ENCODE results near the gene CENPA.
A peak's percentile ranks its signal among the peaks of the same experiment; 100 is the strongest.
"Not testable (repeated sequence)": the region's sequence is repeated elsewhere in the genome, so short reads cannot be mapped to it uniquely, and the experiment has no call there.

Gene CENPA

GRCh38 chr2:26785431-26786206, at the start of gene CENPA:
TSS of gene CENPA (plus strand) at chr2:26786056. CDS start at chr2:26786197, 141 bp downstream.
- DNase-seq (ENCODE audit: low read depth in 4 of 4, low spot score in 1 of 4): peak; percentile 85 to 89 (median 88)

GRCh38 chr2:26737221-26737620, 48.6 kb upstream of the CENPA start:
- DNase-seq (ENCODE audit: low read depth in 4 of 4, low spot score in 1 of 4): no peak

DNA sequence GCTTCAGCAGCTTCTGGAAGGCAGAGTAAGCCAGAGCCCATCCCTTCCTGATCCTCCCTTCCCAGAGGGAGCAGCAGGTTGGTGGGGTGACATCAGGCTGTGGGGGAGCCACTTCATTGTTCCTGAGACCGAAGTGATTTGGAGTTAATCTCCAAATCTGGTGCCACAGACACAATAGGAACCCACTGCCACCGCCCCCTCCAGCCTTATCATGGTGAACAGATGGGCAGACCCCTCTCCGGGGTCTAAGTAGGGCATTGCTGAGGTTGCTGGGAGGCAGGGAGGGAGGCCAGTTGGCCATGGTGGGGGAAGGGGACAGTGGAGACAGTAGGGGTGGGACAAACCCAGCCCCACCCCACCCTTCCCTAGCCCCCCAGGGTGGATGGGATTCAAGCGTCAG, 47.4 kb upstream of the CENPA start:
- no peak for DNase-seq (ENCODE audit: low read depth in 4 of 4, low spot score in 1 of 4)

- no peak for DNase-seq (ENCODE audit: low read depth in 4 of 4, low spot score in 1 of 4)
These were observed 46.3 kb upstream of the CENPA start for GRCh38 chr2:26739514-26739913.

GRCh38 chr2:26740346-26740745, 45.5 kb upstream of the CENPA start:
- no peak for DNase-seq (ENCODE audit: low read depth in 4 of 4, low spot score in 1 of 4)

DNA sequence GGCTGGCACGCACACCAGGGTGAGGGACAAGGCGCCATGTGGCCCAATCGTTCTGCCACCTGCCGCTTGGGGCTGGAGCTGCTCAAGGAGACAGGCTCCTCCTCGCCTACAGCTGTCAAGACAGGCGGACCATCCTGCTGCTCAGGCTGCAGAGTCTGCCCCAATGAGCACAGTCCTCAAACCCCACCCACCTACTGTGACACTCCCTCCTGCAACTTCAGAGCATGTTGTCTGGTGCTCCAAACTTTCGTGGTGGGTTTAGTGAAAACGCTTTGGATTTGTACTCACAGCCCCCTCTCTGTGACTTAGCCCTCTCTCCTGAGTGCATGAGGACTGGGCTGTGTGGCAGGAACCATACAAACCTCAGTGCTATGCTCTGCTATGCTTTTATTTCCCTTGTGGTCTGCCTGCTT, 45.0 kb upstream of the CENPA start:
- DNase-seq (ENCODE audit: low read depth in 4 of 4, low spot score in 1 of 4): no peak

DNA sequence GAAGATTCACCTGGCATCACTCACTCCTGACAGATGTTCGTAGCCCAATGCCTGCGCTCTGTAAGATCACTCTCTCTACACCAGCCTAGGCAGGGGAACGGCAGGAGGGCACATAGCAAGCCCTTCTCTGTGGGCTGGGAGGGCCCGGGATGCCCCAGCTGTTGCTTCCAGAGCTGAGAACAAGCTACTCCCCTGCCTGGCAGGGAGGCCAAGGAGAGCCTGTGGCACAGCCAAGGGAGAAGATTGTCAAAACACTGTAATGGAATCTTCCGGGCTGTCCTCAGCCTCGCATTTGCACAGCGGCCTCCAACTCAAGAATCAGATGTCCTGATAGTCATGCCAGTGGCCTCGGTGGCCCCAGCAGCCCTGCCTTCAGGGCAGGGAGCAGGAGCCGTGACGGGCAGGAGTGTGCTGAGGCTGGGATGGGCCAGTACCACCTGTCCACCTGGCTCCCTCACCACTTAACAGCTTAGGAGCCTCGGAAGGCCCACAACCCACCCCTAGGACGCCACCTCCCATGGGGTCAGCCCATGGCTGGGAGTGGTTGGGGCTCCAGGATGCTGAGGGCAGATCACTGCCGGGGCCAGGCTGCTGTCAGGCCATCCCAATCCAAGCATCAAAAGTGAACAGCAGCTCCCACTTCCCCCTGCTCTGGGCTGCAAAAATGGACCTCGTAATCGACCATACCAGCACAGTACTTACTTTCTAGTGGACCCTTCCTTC, 43.6 kb upstream of the CENPA start:
- DNase-seq (ENCODE audit: low read depth in 4 of 4, low spot score in 1 of 4): no peak

- no peak for DNase-seq (ENCODE audit: low read depth in 4 of 4, low spot score in 1 of 4)
These were observed 42.0 kb upstream of the CENPA start for GRCh38 chr2:26743852-26744251.

DNA sequence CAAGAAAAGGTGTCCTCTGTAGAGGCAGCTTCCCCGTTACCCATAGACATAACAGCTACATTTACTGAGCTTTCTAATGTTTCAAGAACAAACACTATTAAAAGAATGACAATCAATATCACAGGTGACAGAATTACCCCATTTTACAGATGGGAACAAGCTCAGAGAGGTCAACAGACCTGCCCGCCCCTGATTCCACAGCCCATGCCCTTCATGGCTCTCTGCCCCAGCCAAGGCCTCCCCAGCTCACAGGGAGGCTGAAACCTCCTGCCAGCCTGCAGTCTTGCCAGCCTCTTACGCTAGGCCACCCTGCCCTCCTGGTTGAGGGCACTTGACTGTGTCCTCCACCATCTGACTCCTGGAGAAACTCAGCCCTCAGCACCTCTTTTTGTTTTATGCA, 40.9 kb upstream of the CENPA start:
- DNase-seq (ENCODE audit: low read depth in 4 of 4, low spot score in 1 of 4): no peak

GRCh38 chr2:26745609-26746327, 40.1 kb upstream of the CENPA start:
- DNase-seq (ENCODE audit: low read depth in 4 of 4, low spot score in 1 of 4): peak; percentile 72 to 76 (median 74)

GRCh38 chr2:26746934-26747333, 38.9 kb upstream of the CENPA start:
- no peak for DNase-seq (ENCODE audit: low read depth in 4 of 4, low spot score in 1 of 4)

DNA sequence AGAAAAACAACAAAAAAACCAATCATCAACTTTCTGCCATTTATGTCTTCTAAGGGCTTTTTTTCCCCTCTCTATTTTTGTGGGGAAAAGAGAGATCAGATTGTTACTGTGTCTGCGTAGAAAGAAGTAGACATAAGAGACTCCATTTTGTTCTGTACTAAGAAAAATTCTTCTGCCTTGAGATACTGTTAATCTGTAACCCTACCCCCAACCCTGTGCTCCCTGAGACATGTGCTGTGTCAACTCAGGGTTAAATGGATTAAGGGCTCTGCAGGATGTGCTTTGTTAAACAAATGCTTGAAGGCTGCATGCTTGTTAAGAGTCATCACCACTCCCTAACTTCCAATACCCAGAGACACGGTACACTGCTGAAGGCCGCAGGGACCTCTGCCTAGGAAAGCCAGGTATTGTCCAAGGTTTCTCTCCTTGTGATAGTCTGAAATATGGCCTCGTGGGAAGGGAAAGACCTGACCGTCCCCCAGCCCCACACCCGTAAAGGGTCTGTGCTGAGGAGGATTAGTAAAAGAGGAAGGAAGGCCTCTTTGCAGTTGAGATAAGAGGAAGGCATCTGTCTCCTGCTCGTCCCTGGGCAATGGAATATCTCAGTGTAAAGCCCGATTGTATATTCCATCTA, 36.0 kb upstream of the CENPA start:
- not testable (repeated sequence) for DNase-seq (ENCODE audit: low read depth in 4 of 4, low spot score in 1 of 4)

DNA sequence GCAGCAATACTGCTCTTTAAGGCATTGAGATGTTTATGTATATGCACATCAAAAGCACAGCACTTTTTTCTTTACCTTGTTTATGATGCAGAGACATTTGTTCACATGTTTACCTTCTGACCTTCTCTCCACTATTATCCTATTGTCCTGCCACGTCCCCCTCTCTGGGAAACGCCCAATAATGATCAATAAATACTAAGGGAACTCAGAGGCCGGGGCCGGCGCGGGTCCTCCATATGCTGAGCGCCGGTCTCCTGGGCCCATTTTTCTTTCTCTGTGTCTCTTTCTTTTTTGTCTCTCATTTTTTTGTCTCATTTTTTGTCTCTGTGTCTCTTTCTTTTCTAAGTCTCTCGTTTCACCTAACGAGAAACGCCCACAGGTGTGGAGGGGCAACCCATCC, 35.4 kb upstream of the CENPA start:
- not testable (repeated sequence) for DNase-seq (ENCODE audit: low read depth in 4 of 4, low spot score in 1 of 4)

DNA sequence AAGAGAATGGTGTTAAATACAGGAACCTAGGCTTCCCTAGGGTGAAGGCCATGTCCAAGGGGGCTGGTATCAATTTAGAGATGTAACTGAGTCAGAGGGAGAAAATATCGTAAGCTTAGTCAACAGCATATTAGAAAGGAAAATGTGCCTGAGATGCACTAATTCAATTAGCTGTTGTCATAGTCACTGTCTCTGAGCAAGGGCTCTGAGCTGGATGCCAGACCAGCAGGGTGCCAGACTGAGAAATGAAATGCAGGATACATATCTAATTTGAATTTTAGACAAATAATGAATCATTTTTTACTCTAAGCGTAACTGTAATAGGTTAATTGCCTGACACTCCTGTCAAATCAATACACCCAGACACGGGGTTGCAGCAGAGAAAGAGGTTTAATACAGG, 33.2 kb upstream of the CENPA start:
- no peak for DNase-seq (ENCODE audit: low read depth in 4 of 4, low spot score in 1 of 4)

GRCh38 chr2:26754539-26754938, 31.3 kb upstream of the CENPA start:
- no peak for DNase-seq (ENCODE audit: low read depth in 4 of 4, low spot score in 1 of 4)

GRCh38 chr2:26754972-26755670, 30.7 kb upstream of the CENPA start:
- no peak for DNase-seq (ENCODE audit: low read depth in 4 of 4, low spot score in 1 of 4)

- no peak for DNase-seq (ENCODE audit: low read depth in 4 of 4, low spot score in 1 of 4)
These were observed 29.5 kb upstream of the CENPA start for GRCh38 chr2:26756337-26756736.

GRCh38 chr2:26757873-26758789, 27.7 kb upstream of the CENPA start:
- no peak for DNase-seq (ENCODE audit: low read depth in 4 of 4, low spot score in 1 of 4)

GRCh38 chr2:26758790-26759321, 27.0 kb upstream of the CENPA start:
- DNase-seq (ENCODE audit: low read depth in 4 of 4, low spot score in 1 of 4): no peak
